Uterus (tissue), 4 donors: Measurements from ENCODE around the gene DPCD. TPM values are rescaled to one million over a fixed set of nuclear protein-coding genes. Genes with fewer than 3 reads are reported as not detected.

ENCODE experiments used
- DNase-seq, 2 donors: peaks; one replicate each; pipeline ENCODE4 v3.0.0-alpha.2; 2019 to 2020
- H3K27ac ChIP-seq, 2 donors: fragments of 200-600 bp; sonication (generic); 1 replicate in 1 of 2; 2 replicates in 1 of 2; pipeline ENCODE4 v1.5.1; 2016 to 2018
- H3K27me3 ChIP-seq, 2 donors: fragments of 200-600 bp; sonication (generic); one replicate each; pipeline ENCODE4 v1.5.1; 2018 to 2019; ENCODE audit warnings: control low read depth in 1 of 2
- H3K36me3 ChIP-seq, 2 donors: fragments of 200-600 bp; sonication (generic); one replicate each; pipeline ENCODE4 v1.5.1; 2019; ENCODE audit warnings: control low read depth in 1 of 2
- H3K4me1 ChIP-seq, 2 donors: fragments of 200-600 bp; sonication (generic); one replicate each; pipeline ENCODE4 v1.5.1; 2018 to 2019; ENCODE audit warnings: control low read depth in 1 of 2
- H3K4me3 ChIP-seq, 2 donors: fragments of 200-600 bp; sonication (generic); 1 replicate in 1 of 2; 2 replicates in 1 of 2; pipeline ENCODE4 v1.5.1; 2018 to 2019; ENCODE audit warnings: mild to moderate bottlenecking in 1 of 2
- H3K9me3 ChIP-seq, 2 donors: fragments of 200-600 bp; sonication (generic); one replicate each; pipeline ENCODE4 v1.5.1; 2019; ENCODE audit warnings: control low read depth in 1 of 2
- CTCF ChIP-seq, 4 experiments: fragments of 200-600 bp in 2 of 4; fragments of 450-650 bp in 2 of 4; sonication (generic) in 2 of 4; IDR thresholded peaks; one replicate each; pipeline ENCODE4 v1.5.1; 2016 to 2019; ENCODE audit warnings: antibody characterized with exemption in 4 of 4, mild to moderate bottlenecking in 2 of 4, moderate library complexity in 1 of 4
- POLR2A ChIP-seq, 2 donors: fragments of 450-650 bp; IDR thresholded peaks; one replicate each; pipeline ENCODE4 v1.6.1; 2016; ENCODE audit warnings: antibody characterized with exemption in 2 of 2, mild to moderate bottlenecking in 1 of 2, moderate library complexity in 1 of 2
- intact Hi-C: fragments of 100-400 bp; cut with DNase I; formaldehyde crosslinking; loops from one replicate; pipeline ENCODE4 v1.15.1; 2023; ENCODE audit warnings: low total_unique reads
- total RNA-seq, 4 donors: library from RNA; depleted of rRNA in 3 of 4; stranded (reverse); fragments of >200 nt in 3 of 4; gene quantifications; one replicate each; pipeline versions ENCODE4 v1.1.0 to v1.2.4, GENCODE V29; 2014 to 2023
- donor health status: DM: yes; HTN: yes; CAD: no.

DPCD gene
- 10 to 100 TPM in 3 of 4 donors, 1 to 10 TPM in 1; 5.1 to 35.6 (median 21.7) TPM for total RNA-seq

GRCh38 chr10:101587725-101588653, at the start of gene DPCD, which contains the start of gene POLL:
Gene DPCD, plus strand, starts transcription at chr10:101588321. Its CDS starts 16 bp downstream, at chr10:101588337.
Gene POLL, minus strand, starts transcription at chr10:101588257. Its CDS starts 897 bp downstream, at chr10:101587360.
- TF ChIP-seq POLR2A (IDR thresholded peaks at IDR 0.05) (no peak), CTCF (IDR thresholded peaks at IDR 0.05) (no peak)
- Histone ChIP-seq H3K36me3 (no peaks in the 10 kb centered on the region), H3K27ac (peak within 1 kb of the TSS; percentile 44 to 59), H3K4me3 (peak within 1 kb of the TSS; percentile 50 to 78), H3K4me1 (no peaks in the 10 kb centered on the region), H3K9me3 (no peaks in the 10 kb centered on the region), H3K27me3 (no peaks in the 10 kb centered on the region)
- intact Hi-C loops, result no loop called here
- peak; percentile 94 to 97 for DNase-seq

GRCh38 chr10:101538446-101538845, 49.7 kb upstream of the DPCD start:
- no peak overlapping the region for H3K4me3 ChIP-seq
- intact Hi-C loops, result no loop called here
- TF ChIP-seq CTCF (IDR thresholded peaks at IDR 0.05) (no peak), POLR2A (IDR thresholded peaks at IDR 0.05) (no peak)
- no peaks in the 10 kb centered on the region for H3K9me3 ChIP-seq
- H3K4me1 ChIP-seq, result no peaks in the 10 kb centered on the region
- no peaks in the 10 kb centered on the region for H3K27me3 ChIP-seq
- no peak for DNase-seq
- H3K27ac ChIP-seq, result no peak overlapping the region
- H3K36me3 ChIP-seq, result no peaks in the 10 kb centered on the region

GRCh38 chr10:101545898-101546297, 42.2 kb upstream of the DPCD start:
- intact Hi-C loops, result no loop called here
- H3K4me3 ChIP-seq, result no peak overlapping the region
- no peaks in the 10 kb centered on the region for H3K36me3 ChIP-seq
- peaks cover 0 to 4% of the 10 kb centered on the region in 2 donors for H3K4me1 ChIP-seq
- no peak overlapping the region for H3K27ac ChIP-seq
- H3K27me3 ChIP-seq, result no peaks in the 10 kb centered on the region
- no peak for DNase-seq
- no peaks in the 10 kb centered on the region for H3K9me3 ChIP-seq
- TF ChIP-seq CTCF (IDR thresholded peaks at IDR 0.05), result no peak
- TF ChIP-seq POLR2A (IDR thresholded peaks at IDR 0.05), result no peak

- H3K27ac ChIP-seq, result no peak overlapping the region
- TF ChIP-seq POLR2A (IDR thresholded peaks at IDR 0.05) (no peak), CTCF (IDR thresholded peaks at IDR 0.05) (no peak)
- peaks cover 0 to 4% of the 10 kb centered on the region in 2 donors for H3K4me1 ChIP-seq
- H3K4me3 ChIP-seq, result no peak overlapping the region
- intact Hi-C loops, result no loop called here
- H3K9me3 ChIP-seq, result no peaks in the 10 kb centered on the region
- DNase-seq, result no peak
- H3K27me3 ChIP-seq, result no peaks in the 10 kb centered on the region
- no peaks in the 10 kb centered on the region for H3K36me3 ChIP-seq
Observed at GRCh38 chr10:101550965-101551364, 37.2 kb upstream of the DPCD start.

GRCh38 chr10:101552442-101552841, 35.7 kb upstream of the DPCD start:
- no peak for TF ChIP-seq POLR2A (IDR thresholded peaks at IDR 0.05)
- no peak for TF ChIP-seq CTCF (IDR thresholded peaks at IDR 0.05)
- no peak for DNase-seq
- Histone ChIP-seq H3K27me3 (no peaks in the 10 kb centered on the region), H3K27ac (no peak overlapping the region), H3K4me3 (no peak overlapping the region), H3K36me3 (no peaks in the 10 kb centered on the region), H3K4me1 (peaks cover 0 to 4% of the 10 kb centered on the region in 2 donors), H3K9me3 (no peaks in the 10 kb centered on the region)
- intact Hi-C loops, result no loop called here
